ENCODE measurements around the gene XYLT2.
"Not testable (repeated sequence)": the region's sequence is repeated elsewhere in the genome, so short reads cannot be mapped to it uniquely, and the experiment has no call there.

The XYLT2 gene

GRCh38 chr17:50322271-50322670 lies 23.7 kb upstream of the XYLT2 start:
- DNase-seq = no peak

DNA sequence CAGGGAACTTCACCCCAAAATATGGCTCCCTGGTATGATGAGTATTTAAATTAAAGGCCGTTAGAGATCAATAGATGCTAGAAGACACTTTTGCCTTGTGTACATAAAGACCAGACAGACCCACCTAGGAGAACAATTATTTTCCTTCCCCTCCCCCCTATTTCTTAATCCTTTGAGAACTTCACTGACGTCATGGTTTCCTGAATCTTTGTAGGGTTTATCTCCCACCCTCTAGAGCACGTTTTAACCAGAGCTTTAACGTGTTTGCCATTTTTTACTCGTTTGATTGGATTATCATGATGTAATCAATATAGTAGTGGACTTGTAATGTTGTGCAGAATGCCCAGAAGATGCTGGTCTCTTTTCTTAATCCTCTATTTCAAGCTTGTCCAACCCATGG lies 22.9 kb upstream of the XYLT2 start:
- DNase-seq = no peak

GRCh38 chr17:50325906-50326305 lies 20.0 kb upstream of the XYLT2 start:
- no peak for DNase-seq

GRCh38 chr17:50326831-50327364 lies 19.0 kb upstream of the XYLT2 start:
- no peak for DNase-seq

- peak; percentile 34 for DNase-seq
Observed at GRCh38 chr17:50328363-50329325, 17.3 kb upstream of the XYLT2 start.

GRCh38 chr17:50329716-50330115 lies 16.2 kb upstream of the XYLT2 start:
- DNase-seq = no peak

DNA sequence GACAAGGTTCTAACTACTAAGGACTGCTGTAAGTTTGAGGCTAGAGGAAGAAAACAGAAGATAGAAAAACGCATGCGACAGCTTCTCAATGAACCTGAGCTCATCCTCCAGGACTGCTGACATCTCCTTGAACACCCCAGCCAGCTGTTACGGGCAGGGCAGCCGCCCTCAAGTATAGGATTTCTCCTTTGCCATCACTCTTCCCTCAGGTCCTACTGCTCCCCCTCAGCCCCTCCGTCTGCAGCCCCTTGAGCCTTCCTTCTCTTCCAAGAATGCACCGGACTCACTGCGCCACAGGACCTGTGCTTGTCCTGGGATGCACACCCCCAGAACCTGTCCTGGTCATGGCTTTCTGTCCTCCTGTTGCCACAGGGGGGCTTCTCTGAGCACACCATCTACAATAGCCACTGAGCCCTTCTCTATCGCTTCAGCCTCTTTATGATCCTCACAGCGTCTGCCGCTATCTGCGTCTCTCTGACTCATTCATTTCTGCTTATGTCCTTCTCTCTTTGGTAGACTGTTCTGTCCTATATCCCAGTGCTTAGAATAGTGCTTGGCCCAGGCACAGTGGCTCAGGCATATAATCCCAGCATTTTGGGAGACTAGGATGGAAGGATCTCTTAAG lies 15.7 kb upstream of the XYLT2 start:
- DNase-seq = no peak

- no peak for DNase-seq
Observed at GRCh38 chr17:50331085-50331791, 14.7 kb upstream of the XYLT2 start.

GRCh38 chr17:50332196-50332595 lies 13.7 kb upstream of the XYLT2 start:
- no peak for DNase-seq

GRCh38 chr17:50333291-50334057 lies 12.5 kb upstream of the XYLT2 start:
- not testable (repeated sequence) for DNase-seq

DNA sequence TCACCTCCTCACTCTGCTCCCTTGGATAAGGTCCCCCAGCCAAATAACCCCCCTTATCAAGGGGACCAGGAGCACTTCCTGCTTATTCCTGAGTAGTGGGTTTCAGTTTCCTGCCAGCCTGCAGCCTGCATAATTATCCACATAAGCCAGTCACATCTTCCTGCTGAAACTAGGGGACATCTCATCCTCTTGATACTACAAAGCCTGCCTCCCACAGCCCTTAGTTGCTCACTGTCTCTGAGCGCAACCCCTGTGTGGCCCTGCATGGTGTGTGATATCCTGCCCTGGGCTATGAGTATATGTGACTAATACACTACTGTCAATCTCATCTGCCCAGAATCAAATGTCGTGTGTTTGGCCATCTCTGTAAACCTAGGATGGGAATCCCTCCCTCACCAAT lies 8.0 kb upstream of the XYLT2 start:
- DNase-seq = no peak

DNA sequence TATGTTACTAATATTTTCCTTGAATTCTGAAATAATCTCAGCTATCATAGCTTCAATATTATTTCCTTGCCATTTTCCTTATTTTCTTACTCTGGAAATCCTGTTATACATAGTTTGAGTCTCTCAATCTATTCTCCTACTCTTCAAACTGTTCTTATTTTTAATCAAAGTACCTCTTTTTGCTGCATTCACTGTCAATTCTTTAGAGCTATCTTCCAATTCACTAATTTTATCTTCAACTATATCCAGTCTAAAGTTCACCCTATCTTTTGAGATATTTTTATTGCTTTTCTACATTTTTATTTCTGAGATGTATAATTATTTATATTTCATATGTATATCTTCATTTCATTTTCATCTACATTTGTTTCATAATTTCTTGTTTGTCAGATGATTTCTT lies 7.3 kb upstream of the XYLT2 start:
- no peak for DNase-seq

- DNase-seq = no peak
Observed at GRCh38 chr17:50339381-50339780, 6.5 kb upstream of the XYLT2 start.

DNA sequence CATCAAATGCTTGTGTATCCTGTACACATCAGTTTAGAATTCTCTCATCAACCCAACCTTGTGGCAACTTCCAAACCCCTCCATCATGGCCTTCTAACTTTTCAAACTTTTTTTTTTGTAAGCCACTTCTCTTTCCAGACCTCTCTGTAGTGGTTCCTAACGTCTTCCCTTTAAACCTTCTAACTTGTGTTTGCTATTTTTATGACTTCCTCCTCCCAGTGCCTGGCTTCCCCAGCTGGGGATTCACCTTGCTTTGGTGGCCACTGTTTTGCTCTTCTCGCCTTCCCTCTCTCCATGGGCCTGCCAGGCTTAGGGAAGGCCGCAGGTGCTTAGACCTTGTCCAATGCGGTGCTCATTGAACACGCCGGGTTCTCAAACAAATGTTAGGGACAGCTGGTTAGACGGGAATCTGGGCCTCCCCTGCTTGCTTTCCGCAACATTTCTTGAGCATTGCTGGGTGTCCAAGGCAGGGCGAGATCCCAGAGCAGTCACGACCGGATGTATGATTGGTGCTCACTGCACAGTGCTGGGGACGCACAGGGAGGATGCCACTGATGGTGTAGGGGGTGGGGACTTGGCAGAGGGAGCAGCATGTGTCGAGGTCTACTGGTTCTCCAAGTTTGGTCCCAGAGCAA lies 1.1 kb upstream of the XYLT2 start:
- DNase-seq = peak; percentile 36

GRCh38 chr17:50346313-50347116 lies 589 bp downstream of the XYLT2 start:
- peak; percentile 40 for DNase-seq

- DNase-seq = no peak
Observed at GRCh38 chr17:50347117-50347893, 1.4 kb downstream of the XYLT2 start.

GRCh38 chr17:50347894-50348291 lies 2.0 kb downstream of the XYLT2 start:
- no peak for DNase-seq

DNA sequence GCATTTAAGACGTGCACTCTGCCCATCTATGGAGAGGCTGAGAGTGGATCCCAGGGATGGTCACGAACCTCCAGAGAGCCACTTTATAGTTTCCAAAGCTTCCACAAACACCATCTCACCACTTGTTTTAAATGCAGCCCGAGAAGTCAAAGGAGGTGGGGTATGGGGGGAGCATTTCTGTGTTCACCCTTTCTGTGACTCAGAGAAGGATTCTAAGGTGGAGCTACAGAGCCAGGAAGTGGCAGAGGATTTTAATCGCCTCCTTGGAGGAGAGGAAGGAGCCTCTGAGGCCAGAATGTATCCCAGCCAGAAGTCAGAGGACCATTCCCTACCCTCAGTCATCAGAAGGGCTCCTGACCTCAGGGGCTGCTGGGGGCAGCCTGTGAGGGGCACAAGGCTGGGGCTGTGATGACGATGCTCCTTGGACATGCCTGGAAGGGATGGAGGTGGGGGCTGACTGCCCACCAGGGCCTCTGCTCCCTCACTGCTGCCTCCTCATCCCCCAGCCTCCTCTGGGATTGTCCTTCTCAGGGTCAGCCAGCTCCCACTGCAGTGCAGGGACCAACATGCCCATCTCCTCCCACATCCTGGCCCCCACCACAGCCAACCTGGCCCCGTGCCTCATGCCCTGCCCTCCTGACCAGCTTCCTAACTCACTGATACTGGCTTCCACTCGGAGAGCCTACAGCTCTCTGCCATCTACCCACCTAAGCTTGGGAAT lies 2.8 kb downstream of the XYLT2 start:
- DNase-seq = no peak

DNA sequence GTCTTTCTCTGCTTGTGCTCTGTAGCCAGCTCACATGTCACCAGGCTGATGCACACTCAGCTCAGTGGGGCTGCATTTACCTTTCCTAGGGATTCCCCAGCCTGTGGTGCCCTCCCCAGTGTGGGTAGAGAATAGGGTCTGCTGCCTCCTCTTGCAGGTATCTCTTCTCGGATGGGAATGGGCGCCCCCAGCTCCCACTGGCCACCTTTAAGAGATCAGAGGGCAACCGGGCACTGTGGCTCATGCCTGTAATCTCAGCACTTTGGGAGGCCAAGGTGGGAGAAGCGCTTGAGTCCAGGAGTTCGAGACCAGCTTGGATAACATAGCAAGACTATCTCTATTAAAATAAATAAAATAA lies 3.3 kb downstream of the XYLT2 start:
- DNase-seq = no peak

DNA sequence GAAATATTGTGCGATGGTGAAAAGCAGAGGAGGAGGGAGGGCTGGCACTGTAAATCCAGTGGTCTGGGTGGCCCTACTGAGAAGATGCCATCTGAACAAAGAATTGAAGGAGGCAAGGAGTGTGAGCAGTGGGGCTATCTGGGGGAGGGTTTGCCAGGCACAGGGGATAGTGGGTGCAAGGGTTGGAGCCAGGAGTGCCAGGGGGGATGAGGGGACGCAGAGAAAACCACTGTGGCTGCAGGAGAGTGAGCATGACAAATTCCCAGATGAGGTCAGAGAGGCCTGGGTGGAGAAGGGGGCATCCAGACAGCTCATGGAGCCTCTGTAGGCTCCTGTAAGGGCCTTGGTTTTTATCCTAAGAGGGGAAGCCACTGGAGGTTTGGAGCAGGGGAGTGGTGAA lies 4.8 kb downstream of the XYLT2 start:
- DNase-seq = no peak
